HG02943 (cell line): ENCODE data around the gene RPIA.

Experiments used
- ATAC-seq: cut with Tn5 transposase; IDR thresholded peaks from one replicate; pipeline ENCODE4 v1.9.1; 2021; ENCODE audit warnings: mild to moderate bottlenecking, low read depth, moderate library complexity; ENCODE audit not compliant: unreplicated experiment

RPIA gene

DNA sequence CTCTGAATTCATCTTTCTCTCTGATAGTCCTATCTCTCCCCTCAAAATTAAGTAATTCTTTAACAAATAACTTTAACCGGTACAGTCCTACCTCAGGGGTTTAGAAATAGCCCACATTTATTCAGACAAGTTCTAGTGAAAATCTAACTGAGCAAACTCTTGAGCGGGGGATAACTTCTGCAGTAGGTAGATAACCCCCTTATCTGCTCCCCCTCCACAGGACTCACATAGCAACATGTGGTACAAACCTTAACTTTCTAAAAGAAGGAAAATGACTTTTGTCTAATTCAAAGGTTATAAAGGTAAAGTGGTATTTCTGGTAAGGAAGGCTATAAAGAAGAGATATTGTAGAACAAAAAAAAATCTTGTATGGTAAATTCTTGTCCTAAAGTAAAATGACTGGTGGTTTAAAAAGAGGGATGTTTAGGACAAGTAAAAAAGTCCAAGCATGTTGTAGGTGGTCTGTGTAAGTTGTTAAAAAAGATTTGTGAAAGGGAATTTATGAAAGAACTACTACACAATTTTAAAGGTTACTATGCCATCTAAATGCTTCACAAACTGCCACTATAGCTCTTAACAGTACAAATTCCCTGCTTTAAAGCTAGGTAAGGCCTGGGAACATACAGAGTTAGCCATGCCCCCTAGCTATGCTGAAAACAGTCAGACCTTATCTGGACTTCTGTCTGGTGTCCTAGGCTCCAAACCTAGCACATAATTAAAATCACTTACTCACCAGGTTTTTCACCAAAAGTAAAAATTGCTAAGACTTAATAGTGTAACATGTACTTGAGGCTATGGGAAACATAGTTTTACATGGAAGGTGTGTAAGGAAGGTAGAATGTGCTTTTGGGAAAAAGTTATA lies 8.1 kb upstream of the RPIA start:
- no peak for ATAC-seq

DNA sequence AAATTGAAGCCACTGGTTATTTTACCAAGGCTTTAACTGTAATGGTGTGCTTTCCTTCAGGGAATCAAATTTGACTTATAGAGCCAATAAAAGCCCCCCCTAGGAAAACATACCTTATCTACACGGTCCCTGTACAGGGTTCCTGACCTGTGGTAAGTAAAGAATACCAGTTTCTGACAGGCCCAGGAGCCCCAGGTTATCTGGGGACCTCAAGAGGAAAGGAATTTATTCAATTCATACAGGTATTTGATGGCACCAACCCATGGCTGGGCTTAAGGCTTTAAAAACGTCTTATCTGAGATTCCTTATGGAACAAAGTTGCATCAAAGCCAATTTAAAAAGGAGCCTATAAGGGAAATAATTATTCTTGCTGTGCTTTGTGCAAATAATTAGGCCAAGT lies 7.0 kb upstream of the RPIA start:
- no peak for ATAC-seq

DNA sequence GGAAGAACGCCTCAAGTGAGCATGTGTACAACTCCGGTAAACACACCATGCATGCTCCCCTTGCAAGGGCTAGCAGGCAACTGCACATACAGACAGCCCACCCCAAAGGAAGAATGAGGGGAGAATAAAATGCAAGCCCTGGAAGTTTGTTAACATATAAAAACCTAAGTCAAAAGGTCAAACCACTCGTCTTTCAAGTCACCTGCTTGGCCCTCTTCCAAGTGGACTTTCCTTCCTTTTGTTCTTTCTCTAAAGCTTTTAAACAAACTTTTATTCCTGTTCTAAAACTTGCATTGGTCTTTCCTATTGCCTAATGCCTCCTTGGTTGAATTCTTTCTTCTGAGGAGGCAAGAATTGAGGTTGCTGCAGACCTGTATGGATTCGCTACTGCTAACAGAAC lies 5.2 kb upstream of the RPIA start:
- no peak for ATAC-seq

DNA sequence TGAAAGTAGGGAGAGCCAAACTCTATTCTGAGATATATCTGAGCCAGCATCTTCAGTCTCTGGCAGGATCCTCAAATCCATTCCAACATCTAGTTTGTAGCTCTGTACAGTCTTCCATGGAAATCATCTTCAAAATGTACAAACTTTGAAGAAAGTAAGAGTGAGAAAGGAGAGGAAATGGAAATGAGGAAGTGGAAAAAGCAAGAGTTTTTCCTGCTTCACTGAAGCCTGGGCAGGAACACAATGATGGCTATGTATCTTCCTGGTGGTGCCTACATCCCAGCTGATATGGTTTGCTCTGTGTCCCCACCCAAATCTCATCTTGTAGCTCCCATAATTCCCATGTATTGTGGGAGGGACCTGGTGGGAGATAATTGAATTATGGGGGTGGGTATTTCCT lies 4.1 kb upstream of the RPIA start:
- no peak for ATAC-seq

DNA sequence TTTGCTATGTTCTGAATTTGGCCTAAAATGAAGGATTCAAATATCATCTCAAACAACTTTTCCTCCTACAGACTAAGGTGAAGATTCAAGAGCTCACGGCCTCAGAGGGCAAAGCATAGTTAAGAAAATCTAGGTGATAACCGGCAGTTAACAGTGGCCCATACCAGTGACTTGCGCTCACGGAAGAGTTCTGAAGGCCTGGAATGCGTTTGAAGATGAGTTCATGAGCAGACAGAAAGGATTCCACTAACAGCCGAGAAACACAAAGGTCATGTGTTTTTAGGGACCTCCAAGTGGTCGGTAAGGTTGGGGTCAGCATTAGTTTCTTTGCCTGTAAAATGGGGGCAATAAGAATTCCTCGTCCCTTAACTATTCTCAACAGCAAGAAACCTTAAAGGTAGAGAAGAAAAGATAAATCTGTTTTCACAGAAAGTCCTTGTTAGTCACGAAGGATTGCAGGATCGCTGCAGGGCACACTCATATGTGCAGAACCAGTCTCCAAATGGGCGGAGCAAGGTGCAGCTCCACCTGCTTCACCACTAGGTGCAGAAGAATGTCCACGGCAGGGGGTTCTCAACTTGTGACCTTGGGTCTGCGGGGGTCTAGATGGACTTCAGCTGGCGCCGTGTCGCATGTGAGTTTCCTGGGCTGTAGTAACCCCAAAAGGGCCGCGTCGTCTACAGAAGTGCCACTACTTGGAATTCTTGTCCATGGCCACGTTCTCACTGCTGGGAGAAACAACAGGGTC lies 708 bp upstream of the RPIA start:
- peak; percentile 9 for ATAC-seq

DNA sequence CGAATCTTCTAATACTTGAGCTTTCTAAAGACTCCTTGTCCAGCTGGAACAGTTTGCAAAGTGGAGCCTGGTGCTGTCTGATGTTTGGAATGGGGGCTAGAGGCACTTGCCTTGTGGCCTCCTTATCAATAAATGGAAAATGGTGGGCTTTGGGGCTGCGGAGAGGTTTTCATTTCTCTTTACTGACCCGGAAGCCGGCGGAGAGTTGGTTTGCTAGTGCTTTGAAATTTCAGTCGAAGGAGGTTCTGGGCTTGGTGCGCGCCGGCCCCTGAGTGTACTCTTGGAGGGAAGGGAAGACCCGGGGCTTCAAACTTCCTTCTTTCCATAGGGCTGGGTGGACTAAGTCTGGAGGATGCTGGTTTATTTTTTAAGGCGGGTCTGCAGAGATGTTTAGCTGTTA lies 714 bp downstream of the RPIA start:
- peak; percentile 15 for ATAC-seq

DNA sequence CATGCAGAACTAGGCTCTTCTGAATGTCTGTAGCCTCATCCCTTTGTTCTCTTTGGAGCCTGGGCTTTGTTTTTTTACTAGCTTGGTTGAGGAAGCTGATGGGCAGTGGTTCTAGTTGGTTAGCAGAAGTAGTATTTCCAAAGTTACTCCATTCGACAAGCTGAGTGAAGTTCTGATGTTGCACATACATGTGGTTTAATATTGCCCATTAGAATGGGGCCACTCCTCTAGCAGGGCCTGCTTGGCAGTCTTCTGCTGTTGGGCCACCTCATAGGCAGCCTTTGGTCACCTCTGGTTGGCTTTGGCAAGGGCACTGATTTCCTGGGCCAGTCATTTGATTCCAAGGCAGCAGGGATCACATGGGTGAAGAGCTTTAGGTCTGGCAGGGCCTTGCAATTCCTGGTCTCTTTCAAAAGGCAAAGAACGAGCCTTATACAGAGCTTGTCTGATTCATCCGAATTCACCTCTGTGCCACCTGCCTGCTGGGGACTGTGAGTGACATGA lies 2.5 kb downstream of the RPIA start:
- ATAC-seq, result no peak

DNA sequence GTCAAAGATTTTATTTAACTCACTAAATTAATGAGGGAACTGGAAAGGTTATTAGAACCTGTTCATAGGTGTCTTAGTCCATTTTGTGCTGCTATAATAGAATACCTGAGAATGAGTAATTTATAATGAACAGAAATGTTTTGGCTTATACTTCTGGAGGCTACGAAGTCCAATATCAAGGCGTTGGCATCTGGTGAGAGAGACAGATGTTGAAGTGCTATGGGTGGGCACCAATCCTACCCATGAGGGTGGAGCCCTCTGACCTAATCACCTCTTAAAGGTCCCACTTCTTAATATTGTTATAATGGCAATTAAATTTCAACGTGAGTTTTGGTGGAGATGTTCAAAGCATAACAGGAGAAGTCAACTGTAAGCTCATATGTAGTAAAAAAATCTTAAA lies 5.1 kb downstream of the RPIA start:
- ATAC-seq, result no peak

DNA sequence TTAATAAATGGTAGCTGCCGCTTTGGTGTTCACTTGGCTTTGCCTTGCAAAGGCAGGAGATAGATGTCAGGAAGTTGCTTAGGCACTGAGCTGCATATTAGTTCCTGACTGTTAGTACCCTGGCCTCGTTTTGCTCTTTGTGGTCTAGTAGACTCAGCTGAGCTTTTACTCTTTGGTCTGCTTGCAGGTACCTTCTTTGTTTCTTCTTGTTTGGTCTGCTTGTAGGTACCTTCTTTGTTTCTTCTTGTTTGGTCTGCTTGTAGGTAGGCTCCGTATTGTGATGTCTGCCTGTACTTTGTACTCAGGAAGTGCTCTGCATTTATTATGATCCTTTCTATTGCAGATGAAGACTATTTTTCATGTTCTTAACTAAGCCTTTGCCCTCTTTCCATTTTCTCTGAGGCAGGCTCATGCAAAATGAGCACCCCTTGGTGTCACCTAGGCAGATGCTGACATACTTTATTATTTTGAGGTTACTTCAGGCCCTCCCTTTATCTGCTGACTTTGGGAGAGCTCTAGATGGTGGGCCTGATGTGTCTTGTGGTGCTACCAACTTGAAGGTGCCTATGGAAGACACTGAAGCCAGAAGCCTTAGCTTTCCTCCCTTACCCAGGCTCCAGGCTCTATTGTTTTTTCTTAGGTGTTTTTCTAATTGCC lies 6.0 kb downstream of the RPIA start:
- ATAC-seq, result no peak

DNA sequence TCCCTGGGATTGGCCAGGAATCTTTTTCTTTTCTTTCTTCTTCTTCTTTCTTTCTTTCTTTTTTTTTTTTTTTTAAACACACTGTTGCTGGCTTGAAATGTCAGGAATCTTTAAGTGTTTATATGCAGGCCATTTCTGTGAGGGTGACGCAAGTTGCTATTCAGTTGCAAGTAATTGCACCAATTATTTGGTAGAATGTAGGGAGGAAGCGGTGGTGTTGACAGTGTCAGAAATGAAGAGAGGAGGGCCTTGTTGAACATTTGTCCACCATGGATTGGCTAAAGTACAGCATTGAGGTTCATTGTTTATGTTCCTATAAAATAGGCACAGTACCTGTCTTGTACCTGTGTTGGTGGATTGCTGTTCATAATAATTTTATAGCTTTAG lies 6.5 kb downstream of the RPIA start:
- ATAC-seq, result no peak

DNA sequence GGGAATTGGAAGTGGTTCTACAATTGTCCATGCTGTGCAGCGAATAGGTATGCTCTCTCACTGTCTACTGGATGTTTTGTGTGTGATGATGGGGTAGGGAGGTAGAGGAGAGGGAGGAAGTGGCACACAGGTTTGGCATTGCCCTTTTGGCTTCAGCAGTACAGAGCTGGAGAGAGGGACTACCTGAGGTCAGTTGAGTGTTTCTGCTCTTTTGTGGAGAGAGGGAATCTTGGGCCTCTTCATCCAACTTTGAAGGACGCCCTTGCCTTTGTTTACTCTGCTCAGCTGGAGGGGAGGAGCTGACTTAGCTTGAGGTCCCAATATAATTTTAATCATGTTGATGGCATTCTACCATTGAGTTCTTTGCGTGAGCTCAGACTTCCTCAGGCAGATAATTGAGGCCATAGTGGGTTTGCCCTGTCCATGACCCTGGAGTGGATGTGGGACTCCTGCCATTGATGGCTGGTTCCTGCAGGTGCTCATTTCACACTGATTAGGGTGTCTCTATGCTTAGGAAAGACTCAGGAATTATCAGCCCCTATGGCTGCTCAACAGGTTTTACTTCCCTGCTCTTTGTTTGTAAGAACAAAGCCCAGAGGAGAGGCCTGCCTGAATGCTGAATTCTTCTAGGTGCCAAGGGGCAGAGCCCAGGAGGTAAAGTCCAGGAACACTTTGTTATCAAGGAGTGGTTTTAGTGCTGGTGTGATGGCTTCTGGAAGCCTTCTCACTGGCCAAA lies 7.2 kb downstream of the RPIA start:
- ATAC-seq, result no peak

DNA sequence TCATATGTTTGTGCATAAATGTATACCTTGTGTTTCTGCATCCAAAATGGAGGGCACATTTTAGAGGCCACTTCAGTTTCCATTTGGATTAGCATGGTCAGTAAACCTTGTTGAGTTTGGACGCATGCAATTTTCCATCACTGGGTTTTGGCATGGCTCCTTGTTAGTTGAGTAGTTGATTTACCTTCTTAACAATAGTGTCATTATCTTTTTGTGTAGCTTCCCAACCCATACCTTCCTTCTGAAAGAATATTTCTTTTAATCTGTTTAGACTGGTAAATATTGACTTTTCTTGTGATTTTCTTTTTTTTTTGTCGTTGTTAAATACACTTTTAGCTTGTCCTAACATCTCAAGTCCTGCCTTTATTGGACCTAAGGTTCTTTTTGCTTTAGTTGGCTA lies 15.5 kb downstream of the RPIA start:
- no peak for ATAC-seq

DNA sequence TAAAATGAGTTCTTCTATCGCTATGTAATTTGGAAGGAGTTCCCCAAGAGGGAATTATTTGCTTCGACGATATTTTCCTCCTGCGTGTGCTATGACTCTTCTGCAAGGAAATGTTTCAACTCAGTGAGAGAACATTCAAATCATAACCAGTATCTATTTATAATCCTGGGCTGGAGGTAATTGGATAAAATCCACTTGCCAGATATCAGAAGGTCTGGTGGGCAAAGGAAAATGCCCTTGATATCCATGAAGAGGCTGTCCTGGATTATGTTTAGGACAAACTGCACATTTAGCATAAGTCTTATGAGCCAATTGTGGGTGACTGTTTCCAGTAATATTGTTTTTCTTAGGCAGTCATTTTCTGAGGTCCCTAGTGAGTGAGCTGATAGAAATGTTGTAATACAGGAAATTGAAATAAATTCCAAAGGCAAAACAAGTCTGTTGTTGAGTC lies 17.7 kb downstream of the RPIA start:
- ATAC-seq, result no peak

DNA sequence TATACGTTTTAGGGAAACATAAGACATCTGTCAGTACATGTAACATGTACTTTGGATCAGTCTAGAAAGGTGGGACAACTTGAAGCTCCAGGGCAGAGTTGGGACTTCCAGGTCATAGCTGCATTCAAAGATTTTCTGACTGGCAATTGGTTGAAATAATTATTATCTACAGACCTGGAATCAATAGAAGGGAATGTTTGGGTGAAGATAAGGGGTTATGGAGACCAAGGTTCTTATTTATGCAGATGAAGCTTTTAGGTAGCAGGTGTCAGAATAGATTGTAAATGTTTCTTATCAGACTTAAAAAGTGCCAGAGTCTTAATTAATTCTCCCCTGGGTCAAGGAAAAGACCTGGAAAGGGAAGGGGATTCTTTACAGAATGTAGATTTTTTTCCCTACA lies 19.8 kb downstream of the RPIA start:
- ATAC-seq, result no peak

DNA sequence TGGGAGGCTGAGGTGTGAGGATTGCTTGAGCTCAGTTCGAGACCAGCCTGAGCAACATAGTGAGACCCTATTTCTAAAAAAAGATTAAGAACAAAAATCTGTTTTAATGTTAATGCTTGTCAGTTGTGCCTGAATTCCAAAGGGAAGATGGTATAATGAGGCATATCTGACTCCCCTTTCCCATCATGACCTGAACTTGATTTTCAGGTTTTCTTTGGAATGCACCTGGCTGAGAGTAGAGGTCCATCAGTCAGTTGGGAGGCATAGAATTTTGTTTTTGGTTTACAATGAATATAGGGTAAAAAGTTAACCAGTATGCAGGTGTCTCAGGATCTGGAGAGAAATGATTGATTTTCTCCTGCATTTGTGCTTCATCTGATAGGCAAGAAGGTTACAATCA lies 20.4 kb downstream of the RPIA start:
- ATAC-seq, result no peak

DNA sequence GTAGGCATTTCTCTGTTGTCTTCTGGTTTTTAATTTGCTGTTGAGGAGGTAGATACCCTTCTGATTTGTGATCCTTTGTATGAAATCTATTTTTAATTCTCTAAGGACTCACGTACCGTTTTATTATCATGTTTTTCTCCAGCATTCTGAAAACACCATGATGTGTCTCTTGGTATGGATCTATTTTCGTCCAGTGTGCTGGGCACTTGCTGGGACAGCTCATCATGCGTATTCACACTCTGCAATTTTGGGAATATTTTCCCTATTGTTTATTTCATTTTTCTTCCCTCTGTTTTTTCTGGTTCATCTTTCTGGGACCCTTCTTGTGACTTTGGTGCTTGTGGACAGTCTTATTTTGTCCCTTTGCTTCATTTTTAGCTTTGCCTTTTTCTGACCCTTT lies 21.9 kb downstream of the RPIA start:
- no peak for ATAC-seq

DNA sequence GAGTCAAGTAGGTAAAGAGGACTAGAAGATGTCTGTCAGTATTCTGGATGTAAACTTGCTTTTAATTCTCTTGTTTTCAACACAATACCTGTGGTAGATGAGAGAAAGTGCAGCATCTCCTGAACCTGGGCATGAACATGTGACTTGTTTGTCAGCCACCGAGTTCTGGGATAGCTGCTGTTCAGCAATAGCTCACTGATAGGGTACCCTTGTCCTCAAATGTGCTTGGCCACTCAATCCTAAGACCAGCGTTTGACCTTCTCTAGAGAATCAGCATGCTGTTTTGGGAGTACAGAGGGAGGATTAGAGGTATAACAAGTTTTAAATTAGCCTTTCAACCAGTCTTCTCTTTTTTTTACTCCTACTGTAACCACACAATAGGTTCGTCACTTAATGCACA lies 23.2 kb downstream of the RPIA start:
- ATAC-seq, result no peak

DNA sequence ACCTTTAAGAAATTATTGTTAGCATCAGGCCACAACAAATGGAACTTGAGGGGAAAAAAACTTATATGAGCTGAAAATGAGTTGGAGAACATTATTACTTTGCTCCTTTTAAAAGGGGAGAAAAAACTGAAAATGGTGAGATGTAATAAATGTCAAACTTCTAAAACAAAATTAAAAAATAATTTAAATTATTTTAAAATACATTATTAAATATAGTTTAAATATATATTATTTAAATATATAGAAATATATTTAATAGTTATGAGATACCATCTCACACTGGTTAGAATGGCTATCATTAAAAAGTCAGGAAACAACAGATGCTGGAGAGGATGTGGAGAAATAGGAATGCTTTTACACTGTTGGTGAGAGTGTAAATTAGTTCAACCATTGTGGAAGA lies 28.9 kb downstream of the RPIA start:
- no peak for ATAC-seq

DNA sequence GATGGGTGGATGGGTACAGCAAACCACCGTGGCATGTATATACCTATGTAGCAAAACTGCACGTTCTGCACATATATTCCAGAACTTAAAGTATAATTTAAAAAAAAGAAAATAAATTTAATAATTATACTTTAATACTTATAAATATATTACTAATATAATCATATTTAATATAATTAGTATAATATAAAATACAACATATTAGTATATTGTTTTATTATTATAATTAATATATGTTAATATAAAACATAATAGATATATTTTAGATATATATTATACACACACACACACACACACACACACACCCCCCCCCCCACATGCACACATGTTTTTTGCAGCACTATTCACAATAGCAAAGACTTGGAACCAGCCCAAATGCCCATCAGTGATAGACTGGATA lies 29.8 kb downstream of the RPIA start:
- no peak for ATAC-seq

DNA sequence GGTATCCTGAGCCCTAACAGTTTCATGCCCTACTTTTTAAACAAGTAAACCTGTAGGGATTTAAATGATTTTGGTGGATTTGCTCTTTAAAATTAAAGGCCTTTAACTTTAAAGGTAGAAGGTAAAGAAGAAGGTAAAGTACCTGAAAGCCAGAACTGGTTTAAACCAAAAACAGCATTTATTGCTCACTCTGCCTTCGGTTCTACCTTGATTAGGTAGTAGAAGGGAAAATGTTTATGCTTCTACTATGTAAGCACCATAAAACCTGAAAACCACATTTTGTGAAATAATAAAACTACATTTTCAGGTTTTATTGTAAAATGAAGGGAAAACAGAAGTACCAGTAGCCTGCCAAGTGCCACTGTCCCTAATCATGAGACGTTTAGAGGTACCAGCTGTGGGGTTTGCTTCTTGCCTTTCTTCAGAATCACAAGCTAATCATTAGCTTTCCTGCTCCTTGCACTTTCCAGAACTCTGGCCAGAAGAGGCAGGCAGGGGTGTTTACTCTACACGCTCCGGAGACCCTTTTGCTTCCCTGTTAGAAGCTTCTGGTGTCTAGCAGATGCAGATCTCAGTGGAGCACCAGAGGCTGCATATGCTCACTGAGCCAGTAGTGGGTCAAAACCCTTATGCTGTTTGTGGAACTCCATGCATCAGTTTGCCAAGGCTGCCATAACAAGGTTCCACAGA lies 33.3 kb downstream of the RPIA start:
- no peak for ATAC-seq
